OCI-LY7 (cell line): ENCODE measurements around the gene PPM1B. TPM values are rescaled to one million over a fixed set of nuclear protein-coding genes. Genes with fewer than 3 reads are reported as not detected.

Source experiments
- BruUV-seq: library from RNA; stranded (reverse); fragments of 400-500 nt; replicated peaks from 2 replicates; lab custom pipeline; 2021; lab: Mats Ljungman, UMichigan
- CTCF ChIA-PET: fragments of 300-600 bp; sonication (Branson Sonifier 250); formaldehyde crosslinking; loops from one replicate; lab custom pipeline; 2022; ENCODE audit warnings: antibody characterized with exemption; ENCODE audit not compliant: unreplicated experiment; lab: Charles Lee
- POLR2A ChIA-PET: fragments of 300-600 bp; sonication (Branson Sonifier 250); formaldehyde crosslinking; loops from one replicate; lab custom pipeline; 2022; ENCODE audit warnings: antibody characterized with exemption; lab: Charles Lee
- DNase-seq: peaks from one replicate; pipeline ENCODE4 v3.0.0-alpha.2; 2015; ENCODE audit warnings: low spot score
- H2AFZ ChIP-seq: fragments of 200-600 bp; sonication (generic), shearing (Covaris generic); 2 replicates; pipeline ENCODE4 v1.6.1; 2014; ENCODE audit warnings: mild to moderate bottlenecking, antibody characterized with exemption, low read length, moderate library complexity
- H3K27ac ChIP-seq: fragments of 200-600 bp; sonication (generic); 2 replicates; pipeline ENCODE4 v1.5.1; 2014; ENCODE audit warnings: mixed run types, low read depth, mild to moderate bottlenecking, moderate library complexity, low read length, inconsistent platforms; ENCODE audit not compliant: poor library complexity, severe bottlenecking
- H3K36me3 ChIP-seq: fragments of 200-600 bp; sonication (generic); 2 replicates; pipeline ENCODE4 v1.6.1; 2014; ENCODE audit warnings: mild to moderate bottlenecking, antibody characterized with exemption, low read length, moderate library complexity, mixed read lengths; ENCODE audit not compliant: insufficient read depth
- H3K4me1 ChIP-seq: fragments of 200-600 bp; sonication (generic); 2 replicates; pipeline ENCODE4 v1.5.1; 2014; ENCODE audit warnings: mild to moderate bottlenecking, low read length; ENCODE audit not compliant: insufficient read depth, poor library complexity, severe bottlenecking
- H3K4me2 ChIP-seq: fragments of 200-600 bp; sonication (generic); 2 replicates; pipeline ENCODE4 v1.6.1; 2014; ENCODE audit warnings: mild to moderate bottlenecking, low read length
- H3K4me3 ChIP-seq: fragments of 200-600 bp; sonication (generic); 2 replicates; pipeline ENCODE4 v1.5.1; 2014; ENCODE audit warnings: mild to moderate bottlenecking, low read depth, low read length; ENCODE audit not compliant: poor library complexity, severe bottlenecking
- H3K79me2 ChIP-seq: fragments of 200-600 bp; sonication (generic); 2 replicates; pipeline ENCODE4 v1.6.1; 2016; ENCODE audit warnings: low read depth, mild to moderate bottlenecking, low read length, moderate library complexity, mixed read lengths; ENCODE audit not compliant: insufficient read depth
- H3K9me2 ChIP-seq: fragments of 200-600 bp; sonication (generic); 2 replicates; pipeline ENCODE4 v1.6.1; 2016; ENCODE audit warnings: mild to moderate bottlenecking, low read length, mixed read lengths; ENCODE audit not compliant: insufficient read depth
- H3K9me3 ChIP-seq: fragments of 200-600 bp; sonication (generic); 2 replicates; pipeline ENCODE4 v1.6.1; 2014; ENCODE audit warnings: mild to moderate bottlenecking, mixed run types, low read length, mixed read lengths
- H4K20me1 ChIP-seq: fragments of 200-600 bp; sonication (generic); 2 replicates; pipeline ENCODE4 v1.6.1; 2014; ENCODE audit warnings: mild to moderate bottlenecking, antibody characterized with exemption, low read length, moderate library complexity, mixed read lengths; ENCODE audit not compliant: insufficient read depth
- CTCF ChIP-seq: fragments of 200-600 bp; sonication (generic); conservative IDR thresholded peaks from 2 replicates; pipeline ENCODE4 v1.5.1; 2014; ENCODE audit warnings: mild to moderate bottlenecking, antibody characterized with exemption, low read length, moderate library complexity, mixed read lengths
- EZH2phosphoT487 ChIP-seq: fragments of 200-600 bp; sonication (generic); IDR thresholded peaks from 2 replicates; pipeline ENCODE4 v1.6.1; 2018; ENCODE audit warnings: low read depth, borderline replicate concordance, mild to moderate bottlenecking, mixed run types, antibody characterized with exemption, low read length, moderate library complexity, mixed read lengths
- intact Hi-C: fragments of 100-400 bp; cut with micrococcal nuclease; formaldehyde crosslinking; loops from one replicate; pipeline ENCODE4 v1.10.0; 2022; ENCODE audit not compliant: unreplicated experiment
- total RNA-seq, 2 experiments: library from RNA; depleted of rRNA in 1 of 2; stranded (reverse); fragments of >200 nt in 1 of 2; shearing (Covaris generic) in 1 of 2; gene quantifications; 2 replicates each; pipeline ENCODE4 v1.2.3, GENCODE V29; 2014 to 2022

The PPM1B gene
- total RNA-seq, 2 experiments from 2014 or later, result 24.8 to 49.8 TPM

- ChIA-PET CTCF (no interaction called here), POLR2A (interaction anchor here (0.6 to 0.7 kb wide), 2 partner anchors 293 to 639 kb away, joined by 3 to 4 read pairs; no protein-coding TSS in a partner anchor)
- Histone ChIP-seq H2AFZ (no peak overlapping the region), H3K4me2 (no peak overlapping the region), H3K79me2 (no peaks in the 10 kb centered on the region), H3K4me1 (peaks cover 6% of the 10 kb centered on the region), H3K27ac (no peak overlapping the region), H3K9me2 (no peaks in the 10 kb centered on the region), H3K4me3 (no peak overlapping the region), H3K36me3 (no peaks in the 10 kb centered on the region), H4K20me1 (no peaks in the 10 kb centered on the region), H3K9me3 (no peaks in the 10 kb centered on the region)
- DNase-seq, result no peak
- TF ChIP-seq EZH2phosphoT487, result no peak
- TF ChIP-seq CTCF, result no peak
- intact Hi-C loops, result loop anchor here (2.0 to 5.0 kb wide), 3 partner anchors 97 to 200 kb away; no protein-coding TSS in a partner anchor
- no TSS peak for BruUV-seq
These were observed 76.6 kb downstream of the PPM1B start for GRCh38 chr2:44245083-44245861.

- H3K4me3 ChIP-seq, result no peak overlapping the region
- ChIA-PET POLR2A (interaction anchor here (0.7 to 0.8 kb wide), 2 partner anchors 28 to 338 kb away, joined by 3 read pairs; no protein-coding TSS in a partner anchor), CTCF (no interaction called here)
- DNase-seq, result no peak
- no peak overlapping the region for H3K4me2 ChIP-seq
- BruUV-seq, result no TSS peak
- no peak overlapping the region for H3K27ac ChIP-seq
- intact Hi-C loops, result loop anchor here (5.0 kb wide), 1 partner anchor 96 kb away; no protein-coding TSS in a partner anchor
- H3K36me3 ChIP-seq, result no peaks in the 10 kb centered on the region
- H3K9me2 ChIP-seq, result no peaks in the 10 kb centered on the region
- H3K9me3 ChIP-seq, result no peaks in the 10 kb centered on the region
- H3K4me1 ChIP-seq, result peaks cover 10% of the 10 kb centered on the region
- H2AFZ ChIP-seq, result no peak overlapping the region
- no peaks in the 10 kb centered on the region for H4K20me1 ChIP-seq
- no peaks in the 10 kb centered on the region for H3K79me2 ChIP-seq
- no peak for TF ChIP-seq CTCF
- no peak for TF ChIP-seq EZH2phosphoT487
These were observed 77.8 kb downstream of the PPM1B start for GRCh38 chr2:44246436-44246835.
